Suprapubic skin (tissue), 4 donors: ENCODE data around the gene SOX6.

Experiments
- CTCF ChIP-seq, 2 donors: fragments of 200-600 bp in 1 of 2; fragments of 450-650 bp in 1 of 2; sonication (generic) in 1 of 2; IDR thresholded peaks; one replicate each; pipeline ENCODE4 v1.5.1; 2016 to 2019; ENCODE audit warnings: antibody characterized with exemption in 2 of 2, mild to moderate bottlenecking in 1 of 2, moderate library complexity in 1 of 2
- EP300 ChIP-seq: sonication (generic); formaldehyde crosslinking; IDR thresholded peaks from one replicate; pipeline ENCODE4 v1.6.1; 2017; ENCODE audit warnings: antibody characterized with exemption
- POLR2A ChIP-seq, 2 donors: fragments of 450-650 bp; IDR thresholded peaks; one replicate each; pipeline ENCODE4 v1.6.1; 2017; ENCODE audit warnings: antibody characterized with exemption in 2 of 2, mild to moderate bottlenecking in 2 of 2, moderate library complexity in 2 of 2
- POLR2AphosphoS5 ChIP-seq, 3 donors: sonication (generic); formaldehyde crosslinking; IDR thresholded peaks; one replicate each; pipeline ENCODE4 v1.6.1; 2017; ENCODE audit warnings: antibody characterized with exemption in 3 of 3

GRCh38 chr11:15920856-15921629 is 435.3 kb downstream of the SOX6 start:
- no peak for TF ChIP-seq POLR2A (IDR thresholded peaks at IDR 0.05)
- no peak for TF ChIP-seq POLR2AphosphoS5 (IDR thresholded peaks at IDR 0.05)
- TF ChIP-seq CTCF (IDR thresholded peaks at IDR 0.05): no peak
- no peak for TF ChIP-seq EP300
